Neural progenitor cell (in vitro differentiated cells): ENCODE data around the gene MROH9. TPM values are rescaled to one million over a fixed set of nuclear protein-coding genes. Genes with fewer than 3 reads are reported as not detected.

Source experiments
- DNase-seq: peaks from one replicate; pipeline ENCODE4 v3.0.0-alpha.2; 2016; ENCODE audit warnings: low spot score
- H2AFZ ChIP-seq: fragments of 200-600 bp; sonication (generic); replicated peaks from 2 replicates; pipeline ENCODE4 v1.6.1; 2016; ENCODE audit warnings: antibody characterized with exemption
- H3F3A ChIP-seq: fragments of 200-600 bp; sonication (generic); 2 replicates; pipeline ENCODE4 v1.6.1; 2016; ENCODE audit warnings: antibody characterized with exemption, low read depth
- H3K27ac ChIP-seq: fragments of 200-600 bp; sonication (generic); 2 replicates; pipeline ENCODE4 v1.5.1; 2016; ENCODE audit warnings: mild to moderate bottlenecking
- H3K27me3 ChIP-seq: fragments of 200-600 bp; sonication (generic); 2 replicates; pipeline ENCODE4 v1.6.1; 2016; ENCODE audit warnings: mild to moderate bottlenecking, moderate library complexity
- H3K36me3 ChIP-seq: fragments of 200-600 bp; sonication (generic); 2 replicates; pipeline ENCODE4 v1.5.1; 2016
- H3K4me1 ChIP-seq: fragments of 200-600 bp; sonication (generic); 2 replicates; pipeline ENCODE4 v1.6.1; 2016; ENCODE audit warnings: mixed run types
- H3K4me2 ChIP-seq: fragments of 200-600 bp; sonication (generic); 2 replicates; pipeline ENCODE4 v1.6.1; 2016
- H3K4me3 ChIP-seq: fragments of 200-600 bp; sonication (generic); 2 replicates; pipeline ENCODE4 v1.5.1; 2016
- H3K79me2 ChIP-seq: fragments of 200-600 bp; sonication (generic); 2 replicates; pipeline ENCODE4 v1.6.1; 2016; ENCODE audit warnings: low read depth
- H3K9ac ChIP-seq: fragments of 200-600 bp; sonication (generic); 2 replicates; pipeline ENCODE4 v1.6.1; 2016
- H3K9me3 ChIP-seq: fragments of 200-600 bp; sonication (generic); 2 replicates; pipeline ENCODE4 v1.5.1; 2016; ENCODE audit warnings: low read depth
- H4K20me1 ChIP-seq: fragments of 200-600 bp; sonication (generic); 2 replicates; pipeline ENCODE4 v1.6.1; 2016; ENCODE audit warnings: low read depth
- H3K27ac Mint-ChIP-seq: 3 replicates; pipeline ENCODE4 v1.8.0; 2021; ENCODE audit warnings: mixed read lengths
- H3K27me3 Mint-ChIP-seq: 2 replicates; pipeline ENCODE4 v1.8.0; 2022; ENCODE audit warnings: low read depth, mild to moderate bottlenecking, inconsistent platforms, moderate library complexity, mixed read lengths; ENCODE audit not compliant: insufficient read depth
- H3K36me3 Mint-ChIP-seq: 3 replicates; pipeline ENCODE4 v1.8.0; 2021; ENCODE audit warnings: mixed read lengths
- H3K4me1 Mint-ChIP-seq: 3 replicates; pipeline ENCODE4 v1.8.0; 2021; ENCODE audit warnings: mixed read lengths
- H3K4me3 Mint-ChIP-seq: 3 replicates; pipeline ENCODE4 v1.8.0; 2021; ENCODE audit warnings: mild to moderate bottlenecking, moderate library complexity, mixed read lengths
- H3K9me3 Mint-ChIP-seq: 3 replicates; pipeline ENCODE4 v1.8.0; 2020; ENCODE audit warnings: mixed read lengths
- EZH2 ChIP-seq: fragments of 200-600 bp; sonication (generic); IDR thresholded peaks from 2 replicates; pipeline ENCODE4 v1.6.1; 2017; ENCODE audit warnings: antibody characterized with exemption, mild to moderate bottlenecking, moderate library complexity
- EZH2phosphoT487 ChIP-seq: fragments of 200-600 bp; sonication (generic); IDR thresholded peaks from 2 replicates; pipeline ENCODE4 v1.6.1; 2017; ENCODE audit warnings: antibody characterized with exemption
- total RNA-seq: library from RNA; depleted of rRNA; stranded (reverse); fragments of >200 nt; gene quantifications from 2 replicates; pipeline ENCODE4 v1.2.3, GENCODE V29; 2015; ENCODE audit warnings: low replicate concordance
- TF ChIP-seq, protein P1 (sequence below): fragments of 200-600 bp; sonication (generic); IDR thresholded peaks from 2 replicates; pipeline ENCODE4 v1.5.1; 2017; ENCODE audit warnings: antibody characterized with exemption, mild to moderate bottlenecking

MROH9 gene
- total RNA-seq, 1 donor from 2014 or later: not detected

DNA sequence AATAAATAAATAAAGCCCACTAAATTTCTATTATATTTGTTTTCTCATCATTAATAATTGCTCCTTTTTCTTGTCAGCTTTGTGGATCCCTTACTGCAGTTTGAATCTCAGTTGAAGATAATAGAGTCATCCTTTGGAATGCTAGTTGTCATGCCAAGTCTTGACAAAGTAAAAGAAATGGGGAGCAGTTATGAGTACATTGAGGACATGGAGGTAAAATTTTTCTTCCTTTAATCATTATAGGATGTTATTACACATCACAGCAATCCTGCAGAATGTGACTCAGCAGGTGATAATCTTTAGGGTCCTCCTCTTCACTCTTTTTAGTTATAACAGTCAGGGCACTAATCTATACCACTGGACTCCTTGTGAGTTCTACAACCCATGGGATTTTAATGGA is 24.1 kb downstream of the MROH9 start:
- no peaks in the 10 kb centered on the region for H3K27me3 Mint-ChIP-seq
- no peaks in the 10 kb centered on the region for H3K79me2 ChIP-seq
- no peaks in the 10 kb centered on the region for H3K9me3 ChIP-seq
- H3K27me3 ChIP-seq: no peaks in the 10 kb centered on the region
- H2AFZ ChIP-seq: no peak overlapping the region
- H3K9me3 Mint-ChIP-seq: no peaks in the 10 kb centered on the region
- no peaks in the 10 kb centered on the region for H3F3A ChIP-seq
- H3K4me1 ChIP-seq: peaks cover 3% of the 10 kb centered on the region
- no peak overlapping the region for H3K27ac Mint-ChIP-seq
- no peaks in the 10 kb centered on the region for H3K36me3 Mint-ChIP-seq
- no peaks in the 10 kb centered on the region for H3K4me1 Mint-ChIP-seq
- no peak overlapping the region for H3K9ac ChIP-seq
- no peak overlapping the region for H3K4me3 ChIP-seq
- no peaks in the 10 kb centered on the region for H3K36me3 ChIP-seq
- no peaks in the 10 kb centered on the region for H4K20me1 ChIP-seq
- H3K4me3 Mint-ChIP-seq: no peak overlapping the region
- DNase-seq: no peak
- H3K27ac ChIP-seq: no peak overlapping the region
- TF ChIP-seq, protein P1, sequence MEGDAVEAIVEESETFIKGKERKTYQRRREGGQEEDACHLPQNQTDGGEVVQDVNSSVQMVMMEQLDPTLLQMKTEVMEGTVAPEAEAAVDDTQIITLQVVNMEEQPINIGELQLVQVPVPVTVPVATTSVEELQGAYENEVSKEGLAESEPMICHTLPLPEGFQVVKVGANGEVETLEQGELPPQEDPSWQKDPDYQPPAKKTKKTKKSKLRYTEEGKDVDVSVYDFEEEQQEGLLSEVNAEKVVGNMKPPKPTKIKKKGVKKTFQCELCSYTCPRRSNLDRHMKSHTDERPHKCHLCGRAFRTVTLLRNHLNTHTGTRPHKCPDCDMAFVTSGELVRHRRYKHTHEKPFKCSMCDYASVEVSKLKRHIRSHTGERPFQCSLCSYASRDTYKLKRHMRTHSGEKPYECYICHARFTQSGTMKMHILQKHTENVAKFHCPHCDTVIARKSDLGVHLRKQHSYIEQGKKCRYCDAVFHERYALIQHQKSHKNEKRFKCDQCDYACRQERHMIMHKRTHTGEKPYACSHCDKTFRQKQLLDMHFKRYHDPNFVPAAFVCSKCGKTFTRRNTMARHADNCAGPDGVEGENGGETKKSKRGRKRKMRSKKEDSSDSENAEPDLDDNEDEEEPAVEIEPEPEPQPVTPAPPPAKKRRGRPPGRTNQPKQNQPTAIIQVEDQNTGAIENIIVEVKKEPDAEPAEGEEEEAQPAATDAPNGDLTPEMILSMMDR: no peak
- no peak for TF ChIP-seq EZH2
- TF ChIP-seq EZH2phosphoT487: no peak
- no peak overlapping the region for H3K4me2 ChIP-seq

- H3K9ac ChIP-seq: no peak overlapping the region
- Mint-ChIP-seq H3K27ac (no peak overlapping the region), H3K4me3 (no peak overlapping the region), H3K27me3 (no peaks in the 10 kb centered on the region), H3K4me1 (no peaks in the 10 kb centered on the region), H3K9me3 (no peaks in the 10 kb centered on the region), H3K36me3 (no peaks in the 10 kb centered on the region)
- H3K9me3 ChIP-seq: no peaks in the 10 kb centered on the region
- no peaks in the 10 kb centered on the region for H3K79me2 ChIP-seq
- no peak overlapping the region for H3K27ac ChIP-seq
- H2AFZ ChIP-seq: no peak overlapping the region
- TF ChIP-seq EZH2phosphoT487 (no peak), EZH2 (no peak)
- TF ChIP-seq, protein P1: no peak
- H3K4me3 ChIP-seq: no peak overlapping the region
- no peak for DNase-seq
- H3K27me3 ChIP-seq: no peaks in the 10 kb centered on the region
- H4K20me1 ChIP-seq: no peaks in the 10 kb centered on the region
- no peak overlapping the region for H3K4me2 ChIP-seq
- H3F3A ChIP-seq: no peaks in the 10 kb centered on the region
- no peaks in the 10 kb centered on the region for H3K36me3 ChIP-seq
- peaks cover 3% of the 10 kb centered on the region for H3K4me1 ChIP-seq
Measured at GRCh38 chr1:170964506-170964905, 29.2 kb downstream of the MROH9 start.

DNA sequence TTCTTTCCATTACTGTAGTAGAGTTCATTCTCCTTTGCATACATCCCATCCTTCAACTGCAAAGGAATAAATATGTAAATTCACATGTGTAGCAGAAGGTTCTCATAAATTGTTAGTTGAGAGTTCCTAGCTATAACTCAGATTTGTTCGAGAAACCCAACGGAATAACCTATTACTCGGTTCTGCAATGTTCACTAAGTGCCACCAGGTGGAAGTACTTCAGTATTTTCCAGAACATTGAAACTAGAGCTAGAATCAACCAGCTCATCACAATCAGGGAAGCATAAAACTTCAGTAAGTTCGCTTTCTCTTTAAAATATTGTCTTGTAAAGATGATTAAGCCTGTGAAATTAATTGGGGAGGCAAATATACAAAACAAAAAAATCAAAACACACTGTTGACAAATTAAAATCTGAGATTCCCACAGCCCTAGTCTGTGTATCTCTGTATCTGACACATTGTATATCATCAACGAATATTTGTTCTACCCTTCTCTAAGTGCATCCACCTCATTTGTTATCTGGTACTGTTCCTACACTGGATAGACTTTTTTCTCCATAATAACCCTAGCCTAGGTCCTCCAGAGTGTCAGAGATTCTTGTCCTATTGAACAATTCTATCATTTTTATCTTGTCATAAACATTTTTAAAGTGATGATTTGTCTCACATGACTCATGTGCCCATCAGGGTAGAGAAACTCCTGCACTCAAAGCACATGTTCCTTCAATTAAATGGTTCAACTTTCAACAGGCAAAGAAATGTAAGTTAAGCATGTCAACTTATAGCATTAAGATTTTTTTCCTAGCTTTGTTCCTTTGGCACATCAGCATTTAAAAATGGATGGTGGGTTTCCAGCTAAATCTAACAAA is 31.9 kb downstream of the MROH9 start:
- no peaks in the 10 kb centered on the region for H4K20me1 ChIP-seq
- H3K27me3 Mint-ChIP-seq: no peaks in the 10 kb centered on the region
- H3K27ac Mint-ChIP-seq: no peak overlapping the region
- no peaks in the 10 kb centered on the region for H3K36me3 Mint-ChIP-seq
- DNase-seq: peak; percentile 63
- H3K4me3 ChIP-seq: no peak overlapping the region
- peak overlapping the region; percentile 1 for H2AFZ ChIP-seq
- TF ChIP-seq, protein P1: peak; percentile 79
- no peak for TF ChIP-seq EZH2
- no peak overlapping the region for H3K4me3 Mint-ChIP-seq
- no peaks in the 10 kb centered on the region for H3K79me2 ChIP-seq
- peaks cover 3% of the 10 kb centered on the region for H3K4me1 ChIP-seq
- H3K9me3 Mint-ChIP-seq: no peaks in the 10 kb centered on the region
- no peaks in the 10 kb centered on the region for H3K36me3 ChIP-seq
- no peaks in the 10 kb centered on the region for H3F3A ChIP-seq
- H3K27ac ChIP-seq: no peak overlapping the region
- no peaks in the 10 kb centered on the region for H3K27me3 ChIP-seq
- H3K9me3 ChIP-seq: no peaks in the 10 kb centered on the region
- H3K4me1 Mint-ChIP-seq: no peaks in the 10 kb centered on the region
- no peak overlapping the region for H3K4me2 ChIP-seq
- no peak overlapping the region for H3K9ac ChIP-seq
